ENCODE data around the gene PSMA5. TPM values are rescaled to one million over a fixed set of nuclear protein-coding genes. Genes with fewer than 3 reads are reported as not detected.

Gene PSMA5
- total and polyA plus RNA-seq, 10 of the 15 experiments (the other 5 are each of a cell fraction or from before 2014, with no cell fraction given) = 58.7 to 271 (median 187) TPM

- no peak for TF ChIP-seq REST (IDR thresholded peaks at IDR 0.05; ENCODE audit: low read depth, low read length)
These were observed 68.6 kb downstream of the PSMA5 start (continued) for GRCh38 chr1:109357616-109358015.

- Histone ChIP-seq H3K79me2 (ENCODE audit: control insufficient read depth, insufficient read depth, low read length) (no peaks in the 10 kb centered on the region), H3K27ac (ENCODE audit: control insufficient read depth, insufficient read depth) (no peak overlapping the region), H3K4me3 (no peak overlapping the region), H4K20me1 (ENCODE audit: control insufficient read depth, insufficient read depth) (no peaks in the 10 kb centered on the region), H3K27me3 (replicated peaks in 1 of 2; ENCODE audit: control insufficient read depth in 2 of 2, insufficient read depth in 2 of 2, low read length in 1 of 2) (no peaks in the 10 kb centered on the region), H3K4me2 (ENCODE audit: control insufficient read depth, insufficient read depth) (no peak overlapping the region), H2AFZ (ENCODE audit: control insufficient read depth, low read depth, low read length) (no peak overlapping the region), H3K36me3 (ENCODE audit: control insufficient read depth in 2 of 2, insufficient read depth in 2 of 2, low read length in 1 of 2) (no peaks in the 10 kb centered on the region), H3K4me1 (ENCODE audit: control insufficient read depth, insufficient read depth, low read length) (no peaks in the 10 kb centered on the region), H3K9me3 (replicated peaks; ENCODE audit: control insufficient read depth, insufficient read depth, low read length) (no peaks in the 10 kb centered on the region), H3K9ac (ENCODE audit: control insufficient read depth, insufficient read depth, low read length) (no peak overlapping the region)
- CTCF ChIA-PET = interaction anchor here (0.6 to 1.5 kb wide), 4 partner anchors 33 to 176 kb away, joined by 3 to 6 read pairs (median 4); no protein-coding TSS in a partner anchor
- SMC1A ChIA-PET (ENCODE audit: uncharacterized antibody, unreplicated experiment) = no interaction called here
- WGBS (ENCODE audit: insufficient coverage, insufficient replicate concordance, low lambda C conversion rate, missing lambda C conversion rate) = 95% methylated on average over 1 of the region's 1 CpG
- POLR2A ChIA-PET = no interaction called here
- DNase-seq (ENCODE audit: low read depth, low spot score) (no peak), FAIRE-seq (no peak), ATAC-seq (no peak)
- intact Hi-C loops (cut with micrococcal nuclease; ENCODE audit: unreplicated experiment) = no loop called here
- no TSS peak for BruUV-seq (replicated peaks)
- RAD21 ChIA-PET (ENCODE audit: unreplicated experiment) = no interaction called here
- no peak for TF ChIP-seq RUNX3 (IDR thresholded peaks at IDR 0.05; ENCODE audit: low read length)
- TF ChIP-seq ATF3 (IDR thresholded peaks at IDR 0.05; ENCODE audit: borderline replicate concordance, extremely low read depth, low read depth, low read length) = no peak
- TF ChIP-seq TCF12 (IDR thresholded peaks at IDR 0.05; ENCODE audit: low read depth, low read length) = no peak
- no peak for TF ChIP-seq PAX8 (IDR thresholded peaks at IDR 0.05)
- TF ChIP-seq RBBP5 (conservative IDR thresholded peaks at IDR 0.05) = no peak
- no peak for TF ChIP-seq SMAD5 (IDR thresholded peaks at IDR 0.05; ENCODE audit: low read depth)
- no peak for TF ChIP-seq WRNIP1 (IDR thresholded peaks at IDR 0.05; ENCODE audit: borderline replicate concordance, low read depth, low read length)
- TF ChIP-seq SUPT20H (IDR thresholded peaks at IDR 0.05; ENCODE audit: borderline replicate concordance, control insufficient read depth, low read depth, low read length) = no peak
- no peak for TF ChIP-seq KAT2A (conservative IDR thresholded peaks at IDR 0.05; ENCODE audit: control insufficient read depth, low read depth, low read length)
- no peak for TF ChIP-seq RB1 (IDR thresholded peaks at IDR 0.05; ENCODE audit: borderline replicate concordance)
- TF ChIP-seq MLLT1 (IDR thresholded peaks at IDR 0.05) = no peak
- no peak for TF ChIP-seq POLR2AphosphoS2 (IDR thresholded peaks at IDR 0.05; ENCODE audit: low read depth, low read length)
- no peak for TF ChIP-seq SRF (IDR thresholded peaks at IDR 0.05; ENCODE audit: low read depth in 2 of 2, low read length in 2 of 2)
- TF ChIP-seq POLR2A (IDR thresholded peaks at IDR 0.05; ENCODE audit: low read depth, low read length) = no peak
- TF ChIP-seq RAD21 (IDR thresholded peaks at IDR 0.05; ENCODE audit: insufficient read depth, low read depth, low read length) = no peak
- in situ Hi-C loops (cut with MboI) = no loop called here
These were observed 69.3 kb downstream of the PSMA5 start for GRCh38 chr1:109356915-109357314.
